Trophoblast cell (in vitro differentiated cells and primary cell): ENCODE results near the gene VSIG4.

Source experiments
- DNase-seq, 2 donors: peaks; one replicate each; pipeline ENCODE4 v3.0.0-alpha.2; 2016
- H2AFZ ChIP-seq: 2 replicates; pipeline ENCODE4 v1.6.1; 2013; ENCODE audit warnings: low read length, moderate library complexity, mild to moderate bottlenecking; ENCODE audit not compliant: insufficient read depth, poor library complexity
- H2AK5ac ChIP-seq: 2 replicates; pipeline ENCODE4 v1.6.1; 2013; ENCODE audit warnings: mild to moderate bottlenecking, low read length
- H2BK120ac ChIP-seq: 2 replicates; pipeline ENCODE4 v1.6.1; 2013; ENCODE audit warnings: low read length, mild to moderate bottlenecking, moderate library complexity; ENCODE audit not compliant: insufficient read depth, poor library complexity
- H2BK12ac ChIP-seq: 2 replicates; pipeline ENCODE4 v1.6.1; 2013; ENCODE audit warnings: mild to moderate bottlenecking, low read length, moderate library complexity
- H2BK5ac ChIP-seq: 2 replicates; pipeline ENCODE4 v1.6.1; 2013; ENCODE audit warnings: low read length, low read depth, moderate library complexity, mild to moderate bottlenecking; ENCODE audit not compliant: poor library complexity
- H3K14ac ChIP-seq: 2 replicates; pipeline ENCODE4 v1.6.1; 2013; ENCODE audit warnings: mild to moderate bottlenecking, low read length
- H3K18ac ChIP-seq: 2 replicates; pipeline ENCODE4 v1.6.1; 2013; ENCODE audit warnings: mild to moderate bottlenecking, low read length
- H3K23ac ChIP-seq: 2 replicates; pipeline ENCODE4 v1.6.1; 2013; ENCODE audit warnings: low read length
- H3K27ac ChIP-seq: 2 replicates; pipeline ENCODE4 v1.5.1; 2013; ENCODE audit warnings: low read depth, mild to moderate bottlenecking, inconsistent platforms, low read length, moderate library complexity
- H3K27me3 ChIP-seq: 2 replicates; pipeline ENCODE4 v1.6.1; 2013; ENCODE audit warnings: inconsistent platforms, mild to moderate bottlenecking, low read length, moderate library complexity; ENCODE audit not compliant: insufficient read depth
- H3K36me3 ChIP-seq, 2 experiments: 1 replicate in 1 of 2; 2 replicates in 1 of 2; pipeline ENCODE4 v1.6.1; 2013; ENCODE audit warnings: low read length in 2 of 2, mild to moderate bottlenecking in 2 of 2, moderate library complexity in 1 of 2; ENCODE audit not compliant: insufficient read depth in 2 of 2, control insufficient read depth in 1 of 2
- H3K4ac ChIP-seq: 2 replicates; pipeline ENCODE4 v1.6.1; 2013; ENCODE audit warnings: low read depth, mild to moderate bottlenecking, low read length, moderate library complexity
- H3K4me1 ChIP-seq, 2 experiments: 1 replicate in 1 of 2; 2 replicates in 1 of 2; pipeline ENCODE4 v1.6.1; 2013; ENCODE audit warnings: low read length in 2 of 2, mild to moderate bottlenecking in 2 of 2, moderate library complexity in 1 of 2; ENCODE audit not compliant: insufficient read depth in 2 of 2, control insufficient read depth in 1 of 2
- H3K4me2 ChIP-seq: 2 replicates; pipeline ENCODE4 v1.6.1; 2013; ENCODE audit warnings: inconsistent platforms, mild to moderate bottlenecking, low read length, moderate library complexity
- H3K4me3 ChIP-seq: 2 replicates; pipeline ENCODE4 v1.5.1; 2013; ENCODE audit warnings: mild to moderate bottlenecking, low read depth, low read length, inconsistent platforms
- H3K79me1 ChIP-seq: one replicate; pipeline ENCODE4 v1.6.1; 2013; ENCODE audit warnings: low read length
- H3K79me2 ChIP-seq: 2 replicates; pipeline ENCODE4 v1.6.1; 2013; ENCODE audit warnings: low read length, mild to moderate bottlenecking; ENCODE audit not compliant: control insufficient read depth, insufficient read depth, poor library complexity
- H3K9ac ChIP-seq: 2 replicates; pipeline ENCODE4 v1.6.1; 2013; ENCODE audit warnings: mild to moderate bottlenecking, low read length
- H3K9me3 ChIP-seq: 2 replicates; pipeline ENCODE4 v1.6.1; 2013; ENCODE audit warnings: low read depth, mild to moderate bottlenecking, control low read depth, inconsistent platforms, low read length; ENCODE audit not compliant: insufficient read depth
- H4K12ac ChIP-seq: 2 replicates; pipeline ENCODE4 v1.6.1; 2013; ENCODE audit warnings: low read depth, mild to moderate bottlenecking, low read length, moderate library complexity
- H4K8ac ChIP-seq: 2 replicates; pipeline ENCODE4 v1.6.1; 2013; ENCODE audit warnings: low read depth, mild to moderate bottlenecking, low read length, moderate library complexity
- H4K91ac ChIP-seq: one replicate; pipeline ENCODE4 v1.6.1; 2013; ENCODE audit warnings: low read depth, mild to moderate bottlenecking, low read length, moderate library complexity
- WGBS: extraction: QIAGEN DNeasy Blood & Tissue Kit; methylation state at CpG from one replicate; pipeline ENCODE4 v1.1.7; 2013; ENCODE audit warnings: missing lambda C conversion rate; ENCODE audit not compliant: insufficient read length, insufficient coverage; ENCODE audit errors: extremely low coverage; 5-methylcytosine and 5-hydroxymethylcytosine counted together

Gene VSIG4

GRCh38 chrX:66013194-66013816 lies 26.6 kb downstream of the VSIG4 start:
- no peak overlapping the region for H4K12ac ChIP-seq
- no peaks in the 10 kb centered on the region for H3K9me3 ChIP-seq
- H3K4me1 ChIP-seq = no peaks in the 10 kb centered on the region
- no peak overlapping the region for H2AFZ ChIP-seq
- no peak overlapping the region for H2BK12ac ChIP-seq
- H4K8ac ChIP-seq = no peak overlapping the region
- no peak overlapping the region for H3K27ac ChIP-seq
- no CpG with 5 or more reads among the region's 5 CpGs for WGBS
- no peak overlapping the region for H4K91ac ChIP-seq
- H2AK5ac ChIP-seq = no peak overlapping the region
- no peaks in the 10 kb centered on the region for H3K79me2 ChIP-seq
- H3K14ac ChIP-seq = no peak overlapping the region
- H3K18ac ChIP-seq = no peak overlapping the region
- no peak overlapping the region for H2BK120ac ChIP-seq
- no peak overlapping the region for H3K4ac ChIP-seq
- H3K79me1 ChIP-seq = no peaks in the 10 kb centered on the region
- no peak overlapping the region for H3K9ac ChIP-seq
- no peaks in the 10 kb centered on the region for H3K36me3 ChIP-seq
- H3K4me2 ChIP-seq = no peak overlapping the region
- H3K27me3 ChIP-seq = no peaks in the 10 kb centered on the region
- DNase-seq = no peak
- H3K4me3 ChIP-seq = no peak overlapping the region
- no peak overlapping the region for H3K23ac ChIP-seq
- no peak overlapping the region for H2BK5ac ChIP-seq

- Histone ChIP-seq H4K91ac (no peak overlapping the region), H3K9me3 (no peaks in the 10 kb centered on the region), H4K8ac (no peak overlapping the region), H3K79me2 (no peaks in the 10 kb centered on the region), H3K36me3 (no peaks in the 10 kb centered on the region), H3K23ac (no peak overlapping the region), H3K14ac (no peak overlapping the region), H3K4me3 (no peak overlapping the region), H2AFZ (no peak overlapping the region), H2BK120ac (no peak overlapping the region), H2AK5ac (no peak overlapping the region), H2BK12ac (no peak overlapping the region), H3K27ac (no peak overlapping the region), H3K18ac (no peak overlapping the region), H4K12ac (no peak overlapping the region), H3K4me1 (no peaks in the 10 kb centered on the region), H3K4ac (no peak overlapping the region), H2BK5ac (no peak overlapping the region), H3K4me2 (no peak overlapping the region), H3K27me3 (no peaks in the 10 kb centered on the region), H3K9ac (no peak overlapping the region), H3K79me1 (no peaks in the 10 kb centered on the region)
- no peak for DNase-seq
- WGBS = no CpG with 5 or more reads among the region's 1 CpG
Observed at GRCh38 chrX:66012094-66012534, 27.8 kb downstream of the VSIG4 start.

- Histone ChIP-seq H3K4me2 (no peak overlapping the region), H3K4ac (no peak overlapping the region), H4K8ac (no peak overlapping the region), H2AFZ (no peak overlapping the region), H2BK120ac (no peak overlapping the region), H3K23ac (no peak overlapping the region), H2BK5ac (no peak overlapping the region), H3K14ac (no peak overlapping the region), H2AK5ac (no peak overlapping the region), H3K18ac (no peak overlapping the region), H3K9ac (no peak overlapping the region), H3K27ac (no peak overlapping the region), H3K27me3 (no peaks in the 10 kb centered on the region), H3K79me1 (no peaks in the 10 kb centered on the region), H4K91ac (no peak overlapping the region), H3K4me3 (no peak overlapping the region), H3K79me2 (no peaks in the 10 kb centered on the region), H3K9me3 (no peaks in the 10 kb centered on the region), H3K36me3 (no peaks in the 10 kb centered on the region), H3K4me1 (no peaks in the 10 kb centered on the region), H4K12ac (no peak overlapping the region), H2BK12ac (no peak overlapping the region)
- DNase-seq = no peak
- WGBS = no CpG with 5 or more reads among the region's 3 CpGs
Observed at GRCh38 chrX:66009231-66009845, 30.5 kb downstream of the VSIG4 start.

- no peak overlapping the region for H3K4me3 ChIP-seq
- H3K4ac ChIP-seq = no peak overlapping the region
- no peak overlapping the region for H2AFZ ChIP-seq
- H3K9me3 ChIP-seq = no peaks in the 10 kb centered on the region
- WGBS = no CpG with 5 or more reads among the region's 3 CpGs
- H4K8ac ChIP-seq = no peak overlapping the region
- H3K4me2 ChIP-seq = no peak overlapping the region
- no peak overlapping the region for H3K14ac ChIP-seq
- no peak overlapping the region for H2BK120ac ChIP-seq
- H3K9ac ChIP-seq = no peak overlapping the region
- H3K79me2 ChIP-seq = no peaks in the 10 kb centered on the region
- H4K91ac ChIP-seq = no peak overlapping the region
- H3K18ac ChIP-seq = no peak overlapping the region
- H2AK5ac ChIP-seq = no peak overlapping the region
- no peak overlapping the region for H2BK5ac ChIP-seq
- H4K12ac ChIP-seq = no peak overlapping the region
- H3K27ac ChIP-seq = no peak overlapping the region
- no peak for DNase-seq
- no peaks in the 10 kb centered on the region for H3K27me3 ChIP-seq
- no peak overlapping the region for H3K23ac ChIP-seq
- H2BK12ac ChIP-seq = no peak overlapping the region
- H3K79me1 ChIP-seq = no peaks in the 10 kb centered on the region
- no peaks in the 10 kb centered on the region for H3K36me3 ChIP-seq
- H3K4me1 ChIP-seq = no peaks in the 10 kb centered on the region
Observed at GRCh38 chrX:66008328-66008970, 31.4 kb downstream of the VSIG4 start.
